ENCODE results near the gene AQP2. TPM values are rescaled to one million over a fixed set of nuclear protein-coding genes. Genes with fewer than 3 reads are reported as not detected.

AQP2 gene
- total RNA-seq, 3 donors from 2014 or later (not counting 1 experiment from before 2014, with no cell fraction given) = not detected

DNA sequence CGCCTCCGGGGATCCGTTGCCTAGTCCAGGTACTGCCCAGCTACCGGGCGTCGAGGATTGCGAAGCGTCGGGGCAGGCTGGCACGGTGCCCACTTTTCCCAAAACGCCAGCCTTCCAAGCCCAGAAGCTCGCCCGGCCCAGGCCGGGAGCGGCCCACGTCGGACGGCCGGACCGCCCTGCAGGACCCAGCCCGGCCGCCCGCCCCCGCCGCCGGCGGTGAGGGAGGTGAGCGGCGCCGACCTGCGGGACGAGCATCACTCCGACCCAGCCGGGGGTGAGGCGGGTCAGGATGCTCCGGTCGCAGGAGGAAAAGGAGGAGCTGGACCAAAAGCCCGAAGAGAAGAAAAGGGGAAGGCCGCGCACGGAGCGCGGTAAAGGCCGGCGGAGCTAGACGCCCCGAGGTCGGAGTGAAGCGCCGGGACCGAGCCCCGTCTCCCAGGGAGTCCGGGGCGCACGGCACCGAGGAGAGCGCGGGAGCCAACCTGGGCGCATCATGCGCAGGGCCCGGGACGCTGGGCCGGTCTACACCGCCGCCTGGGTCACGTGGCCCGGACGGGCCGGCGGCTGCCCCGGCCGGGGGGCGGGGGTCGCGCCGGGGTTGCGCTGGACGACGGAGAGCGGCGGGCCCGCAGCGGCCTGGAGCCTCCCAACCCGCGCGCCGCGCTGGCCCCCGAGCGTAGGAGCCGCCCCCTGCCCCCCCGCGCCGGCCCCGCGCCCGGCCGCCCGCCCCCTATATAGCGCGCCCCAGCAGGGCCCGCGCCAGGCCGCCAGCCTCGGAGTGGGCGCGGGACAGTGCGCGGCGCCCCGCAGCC is 10.8 kb downstream of the AQP2 start, which contains the start of gene AQP5:
Gene AQP5 (plus strand): TSS at position 762 of the 812 bp plus-strand sequence. CDS start 146 bp downstream, outside the sequence.
- TF ChIP-seq, protein P1, sequence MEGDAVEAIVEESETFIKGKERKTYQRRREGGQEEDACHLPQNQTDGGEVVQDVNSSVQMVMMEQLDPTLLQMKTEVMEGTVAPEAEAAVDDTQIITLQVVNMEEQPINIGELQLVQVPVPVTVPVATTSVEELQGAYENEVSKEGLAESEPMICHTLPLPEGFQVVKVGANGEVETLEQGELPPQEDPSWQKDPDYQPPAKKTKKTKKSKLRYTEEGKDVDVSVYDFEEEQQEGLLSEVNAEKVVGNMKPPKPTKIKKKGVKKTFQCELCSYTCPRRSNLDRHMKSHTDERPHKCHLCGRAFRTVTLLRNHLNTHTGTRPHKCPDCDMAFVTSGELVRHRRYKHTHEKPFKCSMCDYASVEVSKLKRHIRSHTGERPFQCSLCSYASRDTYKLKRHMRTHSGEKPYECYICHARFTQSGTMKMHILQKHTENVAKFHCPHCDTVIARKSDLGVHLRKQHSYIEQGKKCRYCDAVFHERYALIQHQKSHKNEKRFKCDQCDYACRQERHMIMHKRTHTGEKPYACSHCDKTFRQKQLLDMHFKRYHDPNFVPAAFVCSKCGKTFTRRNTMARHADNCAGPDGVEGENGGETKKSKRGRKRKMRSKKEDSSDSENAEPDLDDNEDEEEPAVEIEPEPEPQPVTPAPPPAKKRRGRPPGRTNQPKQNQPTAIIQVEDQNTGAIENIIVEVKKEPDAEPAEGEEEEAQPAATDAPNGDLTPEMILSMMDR (IDR thresholded peaks at IDR 0.05) = no peak
- Mint-ChIP-seq H3K4me1 (peaks cover 0 to 6% of the 10 kb centered on the region in 2 donors), H3K9me3 (no peaks in the 10 kb centered on the region), H3K4me3 (peak within 1 kb of the TSS; percentile 40), H3K27me3 (ENCODE audit: low read depth in 2 of 2) (peaks cover 69 to 75% of the 10 kb centered on the region in 2 donors), H3K27ac (no peak within 1 kb of the TSS), H3K36me3 (no peaks in the 10 kb centered on the region)
- H3K9me3 ChIP-seq (ENCODE audit: control insufficient read depth, insufficient read depth, low read length) = no peaks in the 10 kb centered on the region
- 5% methylated on average over 111 of the region's 111 CpGs for WGBS (ENCODE audit: insufficient coverage)
- intact Hi-C loops (cut with micrococcal nuclease) = no loop called here
- peaks cover 27% of the 10 kb centered on the region for H3K27me3 ChIP-seq (ENCODE audit: control insufficient read depth, insufficient read depth, low read length)
- H3K36me3 ChIP-seq (ENCODE audit: control insufficient read depth, insufficient read depth, low read length) = no peaks in the 10 kb centered on the region
- ATAC-seq (no peak), DNase-seq (no peak)
- H3K4me3 ChIP-seq (ENCODE audit: low read length) = no peak within 1 kb of the TSS
- H3K4me1 ChIP-seq (ENCODE audit: control insufficient read depth, insufficient read depth, low read length) = peaks cover 4% of the 10 kb centered on the region
- no peak within 1 kb of the TSS for H3K27ac ChIP-seq (ENCODE audit: low read length)

DNA sequence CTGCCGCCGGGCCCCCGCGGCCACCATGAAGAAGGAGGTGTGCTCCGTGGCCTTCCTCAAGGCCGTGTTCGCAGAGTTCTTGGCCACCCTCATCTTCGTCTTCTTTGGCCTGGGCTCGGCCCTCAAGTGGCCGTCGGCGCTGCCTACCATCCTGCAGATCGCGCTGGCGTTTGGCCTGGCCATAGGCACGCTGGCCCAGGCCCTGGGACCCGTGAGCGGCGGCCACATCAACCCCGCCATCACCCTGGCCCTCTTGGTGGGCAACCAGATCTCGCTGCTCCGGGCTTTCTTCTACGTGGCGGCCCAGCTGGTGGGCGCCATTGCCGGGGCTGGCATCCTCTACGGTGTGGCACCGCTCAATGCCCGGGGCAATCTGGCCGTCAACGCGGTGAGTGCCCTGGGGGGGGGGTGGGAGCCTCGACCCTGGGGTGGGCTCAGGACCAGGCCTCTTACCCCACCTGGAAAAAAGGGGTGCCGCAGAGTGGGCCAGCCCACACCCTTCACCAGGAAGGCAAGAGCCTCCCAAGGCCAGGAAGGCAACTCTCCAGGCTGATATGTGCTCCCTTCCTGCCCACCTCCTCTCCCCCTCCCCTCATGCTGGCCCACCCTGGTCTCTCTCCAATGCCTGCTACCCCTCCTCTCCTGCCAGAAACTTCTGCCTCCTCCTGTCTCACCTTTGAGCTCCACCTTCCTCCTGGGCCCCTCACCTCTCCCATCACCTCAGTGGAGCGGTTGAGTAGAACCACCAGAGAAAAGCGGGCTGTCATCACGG is 11.6 kb downstream of the AQP2 start:
- TF ChIP-seq, protein P1 (IDR thresholded peaks at IDR 0.05) = no peak

DNA sequence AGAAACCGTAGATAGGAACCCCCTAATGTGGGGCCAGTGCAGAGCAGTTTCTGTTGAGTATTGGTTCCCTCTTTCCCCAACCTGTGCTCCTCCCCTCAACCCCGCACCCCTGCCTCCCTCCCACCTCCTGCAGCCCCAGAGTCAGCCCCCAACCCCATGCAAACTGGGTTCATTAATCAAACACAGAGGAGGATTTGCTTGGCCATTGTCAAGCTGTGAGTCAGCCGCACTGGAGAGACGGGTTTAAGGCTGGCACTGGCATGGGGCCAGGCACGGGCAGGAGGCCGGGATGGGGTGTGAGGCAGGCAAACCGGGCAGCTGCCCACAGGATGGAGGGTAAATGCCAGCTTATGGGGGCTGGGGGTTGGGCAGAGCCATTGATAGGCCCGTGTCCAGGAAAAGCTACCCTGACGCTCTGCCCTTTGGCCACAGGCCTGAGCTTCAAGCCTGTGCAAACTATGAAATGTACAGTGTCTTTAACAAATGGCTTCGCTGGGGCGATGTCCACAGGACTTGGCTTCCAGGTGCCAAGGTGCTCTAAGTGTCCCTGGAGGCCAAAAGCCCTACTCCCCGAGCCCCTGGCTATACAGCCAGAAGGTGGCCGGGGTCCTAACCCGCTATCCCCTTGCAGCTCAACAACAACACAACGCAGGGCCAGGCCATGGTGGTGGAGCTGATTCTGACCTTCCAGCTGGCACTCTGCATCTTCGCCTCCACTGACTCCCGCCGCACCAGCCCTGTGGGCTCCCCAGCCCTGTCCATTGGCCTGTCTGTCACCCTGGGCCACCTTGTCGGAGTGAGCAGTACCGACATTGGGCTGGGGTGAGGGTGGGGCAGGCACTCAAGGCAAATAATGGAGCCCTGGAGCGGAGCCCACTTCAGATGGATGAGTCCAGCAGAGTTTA is 12.6 kb downstream of the AQP2 start:
- Histone ChIP-seq H3K4me1 (ENCODE audit: control insufficient read depth, insufficient read depth, low read length) (peaks cover 18% of the 10 kb centered on the region), H3K4me3 (ENCODE audit: low read length) (no peak overlapping the region), H3K9me3 (ENCODE audit: control insufficient read depth, insufficient read depth, low read length) (no peaks in the 10 kb centered on the region), H3K27me3 (ENCODE audit: control insufficient read depth, insufficient read depth, low read length) (peaks cover 31% of the 10 kb centered on the region), H3K36me3 (ENCODE audit: control insufficient read depth, insufficient read depth, low read length) (no peaks in the 10 kb centered on the region), H3K27ac (ENCODE audit: low read length) (no peak overlapping the region)
- peaks cover 60 to 61% of the 10 kb centered on the region in 2 donors for H3K27me3 Mint-ChIP-seq (ENCODE audit: low read depth in 2 of 2)
- H3K4me1 Mint-ChIP-seq = peaks cover 0 to 11% of the 10 kb centered on the region in 2 donors
- TF ChIP-seq, protein P1 (IDR thresholded peaks at IDR 0.05) = no peak
- DNase-seq (no peak), ATAC-seq (no peak)
- H3K9me3 Mint-ChIP-seq = no peaks in the 10 kb centered on the region
- no peaks in the 10 kb centered on the region for H3K36me3 Mint-ChIP-seq
- intact Hi-C loops (cut with micrococcal nuclease) = no loop called here
- WGBS (ENCODE audit: insufficient coverage) = 81% methylated on average over 21 of the region's 21 CpGs
- H3K4me3 Mint-ChIP-seq = no peak overlapping the region
- no peak overlapping the region for H3K27ac Mint-ChIP-seq

More for the DNA sequence above, 11.6 kb downstream of the AQP2 start:
- Histone ChIP-seq H3K9me3 (ENCODE audit: control insufficient read depth, insufficient read depth, low read length) (no peaks in the 10 kb centered on the region), H3K27ac (ENCODE audit: low read length) (no peak overlapping the region), H3K27me3 (ENCODE audit: control insufficient read depth, insufficient read depth, low read length) (peaks cover 27% of the 10 kb centered on the region), H3K4me3 (ENCODE audit: low read length) (no peak overlapping the region), H3K4me1 (ENCODE audit: control insufficient read depth, insufficient read depth, low read length) (peaks cover 10% of the 10 kb centered on the region), H3K36me3 (ENCODE audit: control insufficient read depth, insufficient read depth, low read length) (no peaks in the 10 kb centered on the region)
- H3K36me3 Mint-ChIP-seq = no peaks in the 10 kb centered on the region
- intact Hi-C loops (cut with micrococcal nuclease) = no loop called here
- H3K9me3 Mint-ChIP-seq = no peaks in the 10 kb centered on the region
- peak overlapping the region; percentile 40 for H3K4me3 Mint-ChIP-seq
- WGBS (ENCODE audit: insufficient coverage) = 54% methylated on average over 37 of the region's 37 CpGs
- H3K4me1 Mint-ChIP-seq = peaks cover 0 to 10% of the 10 kb centered on the region in 2 donors
- H3K27me3 Mint-ChIP-seq (ENCODE audit: low read depth in 2 of 2) = peaks cover 69 to 70% of the 10 kb centered on the region in 2 donors
- ATAC-seq = no peak
- H3K27ac Mint-ChIP-seq = no peak overlapping the region
- DNase-seq = no peak
